A549 (cell line): Measurements from ENCODE around the gene UMAD1. TPM values are rescaled to one million over a fixed set of nuclear protein-coding genes. Genes with fewer than 3 reads are reported as not detected.

Experiments
- ATAC-seq, 2 experiments: fragments of 200-7000 bp in 1 of 2; fragments of >200 bp in 1 of 2; cut with Nextera tagmentation in 1 of 2; cut with Tn5 transposase in 1 of 2; 3 replicates each; pipeline versions ENCODE4 v1.8.0 to v1.9.1; 2018 to 2020; ENCODE audit warnings: mild to moderate bottlenecking in 1 of 2, moderate library complexity in 1 of 2
- CTCF ChIA-PET: fragments of 300-600 bp; sonication (Branson Sonifier 250); formaldehyde crosslinking; extraction: SDS; loops from one replicate; lab custom pipeline; 2021; ENCODE audit warnings: antibody characterized with exemption, inconsistent platforms; lab: Yijun Ruan, JAX
- POLR2A ChIA-PET: fragments of 350-600 bp; formaldehyde crosslinking; extraction: SDS; loops from one replicate; lab custom pipeline; 2021; ENCODE audit warnings: antibody characterized with exemption, inconsistent platforms; lab: Yijun Ruan, JAX
- DNase-seq, 2 experiments: peaks; one replicate each; pipeline versions ENCODE4 v3.0.0 to v3.0.0-alpha.2; 2011 to 2016; ENCODE audit warnings: low read depth in 1 of 2, low spot score in 1 of 2
- FAIRE-seq: peaks from 2 replicates; lab custom pipeline; 2011; peaks lifted over from hg19 to GRCh38; lab: Jason Lieb, UNC
- H3K27ac ChIP-seq, 2 experiments: fragments of >200 bp; sonication (Bioruptor Twin); formaldehyde crosslinking; 3 replicates each; pipeline ENCODE4 v1.5.1; 2016 to 2017
- H3K4me1 ChIP-seq: fragments of >200 bp; sonication (Bioruptor Twin); formaldehyde crosslinking; 3 replicates; pipeline ENCODE4 v1.6.1; 2016
- H3K4me2 ChIP-seq: fragments of >200 bp; sonication (Bioruptor Twin); formaldehyde crosslinking; 3 replicates; pipeline ENCODE4 v1.6.1; 2016
- H3K4me3 ChIP-seq: fragments of >200 bp; sonication (Bioruptor Twin); formaldehyde crosslinking; 3 replicates; pipeline ENCODE4 v1.5.1; 2016
- H3K9me3 ChIP-seq: fragments of >200 bp; sonication (Bioruptor Twin); formaldehyde crosslinking; 3 replicates; pipeline ENCODE4 v1.6.1; 2016
- BCL3 ChIP-seq: fragments of >200 bp; sonication (Bioruptor Twin); formaldehyde crosslinking; IDR thresholded peaks from 3 replicates; pipeline ENCODE4 v1.6.1; 2016
- BHLHE40 ChIP-seq: IDR thresholded peaks from 2 replicates; pipeline ENCODE4 v1.6.1; 2012; ENCODE audit warnings: low read depth, low read length, inconsistent platforms
- CBX2 ChIP-seq: fragments of 200-600 bp; sonication (generic); IDR thresholded peaks from 2 replicates; pipeline ENCODE4 v1.6.1; 2016; ENCODE audit warnings: low read depth, mild to moderate bottlenecking, borderline replicate concordance
- CEBPB ChIP-seq, 2 experiments: fragments of >200 bp in 1 of 2; sonication (Bioruptor Twin) in 1 of 2; formaldehyde crosslinking in 1 of 2; IDR thresholded peaks; 2 replicates each; pipeline ENCODE4 v1.6.1; 2012 to 2016
- CHD2 ChIP-seq: fragments of 150-350 bp; IDR thresholded peaks from 2 replicates; pipeline ENCODE4 v1.6.1; 2014; ENCODE audit warnings: low read length; ENCODE audit not compliant: partially characterized antibody
- EHMT2 ChIP-seq: fragments of 200-600 bp; sonication (generic); IDR thresholded peaks from 2 replicates; pipeline ENCODE4 v1.6.1; 2016; ENCODE audit warnings: antibody characterized with exemption, low read depth, mild to moderate bottlenecking, moderate library complexity
- EP300 ChIP-seq, 2 experiments: fragments of >200 bp; sonication (Bioruptor Twin); formaldehyde crosslinking; IDR thresholded peaks; 2 replicates in 1 of 2; 3 replicates in 1 of 2; pipeline ENCODE4 v1.6.1; 2016 to 2017
- FOSB ChIP-seq: fragments of 250-450 bp; sonication (Bioruptor Pico); IDR thresholded peaks from 2 replicates; pipeline ENCODE4 v1.5.0; 2020; ENCODE audit warnings: mild to moderate bottlenecking, moderate library complexity
- FOSL2 ChIP-seq, 2 experiments: fragments of 450-650 bp in 1 of 2; fragments of >200 bp in 1 of 2; sonication (Bioruptor Twin) in 1 of 2; formaldehyde crosslinking; IDR thresholded peaks; 2 replicates each; pipeline versions ENCODE4 v1.5.0 to v1.6.1; 2016 to 2020; ENCODE audit warnings: mild to moderate bottlenecking in 1 of 2, moderate library complexity in 1 of 2
- HDAC2 ChIP-seq: fragments of 200-600 bp; sonication (generic); IDR thresholded peaks from 2 replicates; pipeline ENCODE4 v1.6.1; 2016
- HOXB13 ChIP-seq: fragments of 250-450 bp; sonication (Bioruptor Pico); IDR thresholded peaks from 2 replicates; pipeline ENCODE4 v1.5.0; 2020; ENCODE audit warnings: low read depth, mild to moderate bottlenecking, moderate library complexity
- JUNB ChIP-seq: fragments of >200 bp; sonication (Bioruptor Twin); formaldehyde crosslinking; IDR thresholded peaks from 2 replicates; pipeline ENCODE4 v1.6.1; 2016
- MAFK ChIP-seq: fragments of 450-650 bp; IDR thresholded peaks from 2 replicates; pipeline ENCODE4 v1.6.1; 2014; ENCODE audit not compliant: partially characterized antibody
- MYC ChIP-seq: IDR thresholded peaks from 2 replicates; pipeline ENCODE4 v1.6.1; 2012; ENCODE audit warnings: mild to moderate bottlenecking, inconsistent platforms, low read length, improper control_type of control experiment, borderline replicate concordance
- NR3C1 ChIP-seq: fragments of >200 bp; sonication (Bioruptor Twin); formaldehyde crosslinking; IDR thresholded peaks from 3 replicates; pipeline ENCODE4 v1.6.1; 2017
- PHF8 ChIP-seq: fragments of 200-600 bp; sonication (generic); IDR thresholded peaks from 2 replicates; pipeline ENCODE4 v1.6.1; 2016; ENCODE audit warnings: low read depth, mild to moderate bottlenecking, antibody characterized with exemption, moderate library complexity, borderline replicate concordance
- RAD21 ChIP-seq, 2 experiments: fragments of >200 bp in 1 of 2; sonication (Bioruptor Twin) in 1 of 2; formaldehyde crosslinking in 1 of 2; IDR thresholded peaks in 1 of 2; conservative IDR thresholded peaks in 1 of 2; 2 replicates in 1 of 2; 3 replicates in 1 of 2; pipeline ENCODE4 v1.6.1; 2012 to 2018; ENCODE audit warnings: inconsistent platforms in 1 of 2
- RCOR1 ChIP-seq: fragments of 150-350 bp; IDR thresholded peaks from 2 replicates; pipeline ENCODE4 v1.6.1; 2014; ENCODE audit warnings: antibody characterized with exemption, low read length, low read depth
- SREBF2 ChIP-seq: fragments of 450-650 bp; IDR thresholded peaks from 2 replicates; pipeline ENCODE4 v1.6.1; 2014; ENCODE audit warnings: mild to moderate bottlenecking, moderate library complexity
- WGBS: methylation state at CpG from one replicate; pipeline ENCODE4 v1.1.6; 2017; ENCODE audit errors: missing lambda C conversion rate; 5-methylcytosine and 5-hydroxymethylcytosine counted together
- polyA plus RNA-seq, 4 experiments: library from polyadenylated mRNA; depleted of rRNA in 3 of 4; stranded (reverse); fragments of >200 nt; fragmentation: RNase III in 1 of 4; extraction: RNeasy Plus Mini Kit Qiagen cat#74134 plus additional on column Dnase treatment in 1 of 4; gene quantifications; 2 replicates in 3 of 4; 3 replicates in 1 of 4; pipeline ENCODE4 v1.2.3, GENCODE V29; 2011 to 2017
- TF ChIP-seq, protein P1 (sequence below): fragments of >200 bp; sonication (Bioruptor Twin); formaldehyde crosslinking; IDR thresholded peaks from 3 replicates; pipeline ENCODE4 v1.5.1; 2016
- TF ChIP-seq, protein P2 (sequence below): fragments of 250-450 bp; sonication (Bioruptor Pico); IDR thresholded peaks from 2 replicates; pipeline ENCODE4 v1.5.0; 2021; ENCODE audit warnings: mild to moderate bottlenecking, moderate library complexity, borderline replicate concordance

Gene UMAD1
- polyA plus RNA-seq, 2 of the 4 experiments (the other 2 are of a cell fraction) = 21.4 to 46.4 TPM

- no peak for DNase-seq
- H3K27ac ChIP-seq = no peak overlapping the region
- 75% methylated on average over 4 of the region's 4 CpGs for WGBS
- ATAC-seq = no peak
- FAIRE-seq = no peak
- no peak overlapping the region for H3K4me3 ChIP-seq
- no peak overlapping the region for H3K4me2 ChIP-seq
- peaks cover 7% of the 10 kb centered on the region for H3K4me1 ChIP-seq
- ChIA-PET POLR2A (interaction anchor here (0.6 kb wide), 1 partner anchor 9 kb away, joined by 3 read pairs; no protein-coding TSS in a partner anchor), CTCF (interaction anchor here (0.9 to 1.0 kb wide), 2 partner anchors 11 to 32 kb away, joined by 3 to 4 read pairs; no protein-coding TSS in a partner anchor)
- no peaks in the 10 kb centered on the region for H3K9me3 ChIP-seq
- no peak for TF ChIP-seq EHMT2
Measured at GRCh38 chr7:7713730-7714129, 73.2 kb downstream of the UMAD1 start.

DNA sequence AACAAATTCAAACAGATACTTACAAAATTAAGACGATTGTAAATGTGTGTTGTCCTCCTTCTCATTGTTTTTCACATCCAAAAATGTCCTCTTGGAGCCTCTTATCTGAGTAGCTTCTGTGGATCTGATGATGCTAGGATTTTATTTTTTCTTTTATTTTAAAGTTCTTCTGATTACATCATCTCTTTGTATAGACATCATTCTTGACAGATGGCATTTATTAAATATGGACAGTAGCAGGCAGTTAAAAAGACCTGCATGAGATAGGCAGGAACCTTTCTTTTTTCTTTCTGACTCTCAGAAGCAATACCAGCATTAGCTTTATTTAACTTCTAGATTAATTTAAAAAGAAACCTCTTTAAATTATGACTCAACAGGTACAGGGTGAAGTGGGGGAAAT, 77.9 kb downstream of the UMAD1 start, which contains the start of gene RPA3:
Gene RPA3 (minus strand): TSS at position 116 of the 400 bp plus-strand sequence. CDS start 78,189 bp downstream, outside the sequence.
- WGBS = 36% methylated on average over 1 of the region's 1 CpG
- CTCF ChIA-PET = interaction anchor here (0.8 to 2.6 kb wide), 3 partner anchors 12 to 37 kb away, joined by 3 to 11 read pairs (median 3); no protein-coding TSS in a partner anchor
- no peak for TF ChIP-seq CEBPB (IDR thresholded peaks at IDR 0.05)
- no peak for TF ChIP-seq EP300 (IDR thresholded peaks at IDR 0.05)
- TF ChIP-seq FOSL2 (IDR thresholded peaks at IDR 0.05) = no peak
- no peak for TF ChIP-seq FOSL2 (CRISPR knock-in tag; IDR thresholded peaks at IDR 0.05)
- TF ChIP-seq, protein P1, sequence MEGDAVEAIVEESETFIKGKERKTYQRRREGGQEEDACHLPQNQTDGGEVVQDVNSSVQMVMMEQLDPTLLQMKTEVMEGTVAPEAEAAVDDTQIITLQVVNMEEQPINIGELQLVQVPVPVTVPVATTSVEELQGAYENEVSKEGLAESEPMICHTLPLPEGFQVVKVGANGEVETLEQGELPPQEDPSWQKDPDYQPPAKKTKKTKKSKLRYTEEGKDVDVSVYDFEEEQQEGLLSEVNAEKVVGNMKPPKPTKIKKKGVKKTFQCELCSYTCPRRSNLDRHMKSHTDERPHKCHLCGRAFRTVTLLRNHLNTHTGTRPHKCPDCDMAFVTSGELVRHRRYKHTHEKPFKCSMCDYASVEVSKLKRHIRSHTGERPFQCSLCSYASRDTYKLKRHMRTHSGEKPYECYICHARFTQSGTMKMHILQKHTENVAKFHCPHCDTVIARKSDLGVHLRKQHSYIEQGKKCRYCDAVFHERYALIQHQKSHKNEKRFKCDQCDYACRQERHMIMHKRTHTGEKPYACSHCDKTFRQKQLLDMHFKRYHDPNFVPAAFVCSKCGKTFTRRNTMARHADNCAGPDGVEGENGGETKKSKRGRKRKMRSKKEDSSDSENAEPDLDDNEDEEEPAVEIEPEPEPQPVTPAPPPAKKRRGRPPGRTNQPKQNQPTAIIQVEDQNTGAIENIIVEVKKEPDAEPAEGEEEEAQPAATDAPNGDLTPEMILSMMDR = no peak
- no peak for TF ChIP-seq NR3C1
- TF ChIP-seq HDAC2 = no peak
- no peak for TF ChIP-seq RCOR1
- TF ChIP-seq RAD21 (conservative IDR thresholded peaks at IDR 0.05 in 1 of 2, IDR thresholded peaks at IDR 0.05 in 1 of 2) = no peak
- no peak for TF ChIP-seq MYC
- no peak for TF ChIP-seq CHD2
- no peak for TF ChIP-seq JUNB
- no peak for TF ChIP-seq SREBF2
- no peak for TF ChIP-seq FOSB (CRISPR knock-in tag)
- TF ChIP-seq MAFK = no peak
- no peak for TF ChIP-seq CBX2
- no peak for TF ChIP-seq PHF8
- no peak for TF ChIP-seq BHLHE40
- TF ChIP-seq BCL3 = no peak
- no peak for TF ChIP-seq HOXB13 (CRISPR knock-in tag)
- TF ChIP-seq, protein P2, sequence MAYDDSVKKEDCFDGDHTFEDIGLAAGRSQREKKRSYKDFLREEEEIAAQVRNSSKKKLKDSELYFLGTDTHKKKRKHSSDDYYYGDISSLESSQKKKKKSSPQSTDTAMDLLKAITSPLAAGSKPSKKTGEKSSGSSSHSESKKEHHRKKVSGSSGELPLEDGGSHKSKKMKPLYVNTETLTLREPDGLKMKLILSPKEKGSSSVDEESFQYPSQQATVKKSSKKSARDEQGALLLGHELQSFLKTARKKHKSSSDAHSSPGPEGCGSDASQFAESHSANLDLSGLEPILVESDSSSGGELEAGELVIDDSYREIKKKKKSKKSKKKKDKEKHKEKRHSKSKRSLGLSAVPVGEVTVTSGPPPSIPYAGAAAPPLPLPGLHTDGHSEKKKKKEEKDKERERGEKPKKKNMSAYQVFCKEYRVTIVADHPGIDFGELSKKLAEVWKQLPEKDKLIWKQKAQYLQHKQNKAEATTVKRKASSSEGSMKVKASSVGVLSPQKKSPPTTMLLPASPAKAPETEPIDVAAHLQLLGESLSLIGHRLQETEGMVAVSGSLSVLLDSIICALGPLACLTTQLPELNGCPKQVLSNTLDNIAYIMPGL (CRISPR knock-in tag) = no peak
- Histone ChIP-seq H3K9me3 (no peaks in the 10 kb centered on the region), H3K27ac (peak within 1 kb of the TSS; percentile 12 to 30; a peak in 3 of 6 replicates), H3K4me3 (no peak within 1 kb of the TSS), H3K4me2 (peak within 1 kb of the TSS; percentile 35), H3K4me1 (peaks cover 19% of the 10 kb centered on the region)
- POLR2A ChIA-PET = interaction anchor here (0.5 kb wide), 1 partner anchor 242 kb away, joined by 4 read pairs; no protein-coding TSS in a partner anchor
- no peak for ATAC-seq
- no peak for FAIRE-seq
- no peak for DNase-seq
